HG03565 (cell line): Measurements from ENCODE around the gene KLF1.
A peak's percentile ranks its signal among the peaks of the same experiment; 100 is the strongest.
"Not testable (repeated sequence)": the region's sequence is repeated elsewhere in the genome, so short reads cannot be mapped to it uniquely, and the experiment has no call there.

Experiments used
- ATAC-seq: cut with Tn5 transposase; IDR thresholded peaks from one replicate; pipeline ENCODE4 v1.9.1; 2021; ENCODE audit warnings: mild to moderate bottlenecking, moderate library complexity; ENCODE audit not compliant: unreplicated experiment

Gene KLF1

GRCh38 chr19:12891553-12892021 is 4.6 kb upstream of the KLF1 start:
- no peak for ATAC-seq

GRCh38 chr19:12890787-12891552 is 4.0 kb upstream of the KLF1 start, which contains the start of gene GCDH:
TSS of gene GCDH (plus strand) at chr19:12891160. CDS start at chr19:12891305, 145 bp downstream.
- peak; percentile 89 for ATAC-seq

GRCh38 chr19:12890299-12890786 is 3.3 kb upstream of the KLF1 start:
- not testable (repeated sequence) for ATAC-seq

- ATAC-seq, result no peak
Measured at GRCh38 chr19:12888006-12888603, 1.1 kb upstream of the KLF1 start.

- ATAC-seq, result no peak
Measured at GRCh38 chr19:12886651-12886968, 391 bp downstream of the KLF1 start.

GRCh38 chr19:12885749-12886650 is 1.0 kb downstream of the KLF1 start:
- ATAC-seq, result no peak

GRCh38 chr19:12884926-12885748 is 1.9 kb downstream of the KLF1 start:
- ATAC-seq, result peak; percentile 35

- ATAC-seq, result no peak
Measured at GRCh38 chr19:12884627-12884925, 2.4 kb downstream of the KLF1 start.

- ATAC-seq, result no peak
Measured at GRCh38 chr19:12884202-12884601, 2.8 kb downstream of the KLF1 start.

GRCh38 chr19:12882589-12882988 is 4.4 kb downstream of the KLF1 start:
- no peak for ATAC-seq

- peak; percentile 68 for ATAC-seq
Measured at GRCh38 chr19:12881172-12881808, 5.7 kb downstream of the KLF1 start, which contains the start of gene DNASE2. TSS of gene DNASE2 (minus strand) at chr19:12881449. CDS start at chr19:12881375, 74 bp downstream.

- no peak for ATAC-seq
Measured at GRCh38 chr19:12880551-12881171, 6.3 kb downstream of the KLF1 start.

- no peak for ATAC-seq
Measured at GRCh38 chr19:12875086-12875485, 11.9 kb downstream of the KLF1 start.

- ATAC-seq, result no peak
Measured at GRCh38 chr19:12873891-12874745, 12.9 kb downstream of the KLF1 start.

GRCh38 chr19:12872941-12873890 is 13.8 kb downstream of the KLF1 start:
- ATAC-seq, result no peak

- ATAC-seq, result no peak
Measured at GRCh38 chr19:12872255-12872654, 14.7 kb downstream of the KLF1 start.

- ATAC-seq, result no peak
Measured at GRCh38 chr19:12871681-12872080, 15.3 kb downstream of the KLF1 start.
